ENCODE measurements around the gene PMEPA1. TPM values are rescaled to one million over a fixed set of nuclear protein-coding genes. Genes with fewer than 3 reads are reported as not detected.

PMEPA1 gene
- total and polyA plus RNA-seq, 4 donors, result 0.61 to 1.5 (median 1.1) TPM

DNA sequence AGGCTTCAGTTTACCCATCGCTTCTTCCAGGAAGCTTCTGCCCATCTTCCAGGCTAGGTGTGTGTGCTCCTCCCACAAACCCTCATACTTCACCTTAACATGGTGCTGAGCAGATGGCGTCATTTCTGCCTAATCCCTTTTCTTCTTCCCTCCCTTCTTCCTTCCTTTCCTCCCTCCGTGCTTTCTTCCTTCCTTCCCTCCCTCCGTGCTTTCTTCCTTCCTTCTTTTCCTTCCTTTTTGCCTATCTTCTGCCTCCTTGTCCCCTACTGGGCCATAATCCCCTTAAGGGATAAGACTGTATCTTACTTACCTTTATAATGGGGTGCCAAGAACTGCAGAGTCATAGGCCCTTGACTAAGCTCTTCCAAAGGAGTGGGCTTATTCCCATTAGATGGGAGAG lies 27.5 kb upstream of the PMEPA1 start:
- Histone ChIP-seq H3K27ac (ENCODE audit: low read depth in 1 of 2, low read length in 2 of 2) (no peak overlapping the region), H3K4me1 (ENCODE audit: control insufficient read depth in 4 of 4, insufficient read depth in 4 of 4, low read length in 3 of 4) (no peaks in the 10 kb centered on the region), H3K36me3 (ENCODE audit: control insufficient read depth in 4 of 4, insufficient read depth in 3 of 4, low read depth in 1 of 4, low read length in 3 of 4) (no peaks in the 10 kb centered on the region), H3K9me3 (ENCODE audit: control insufficient read depth in 4 of 4, low read length in 3 of 4) (no peaks in the 10 kb centered on the region), H3K9ac (ENCODE audit: low read depth in 1 of 2, low read length in 2 of 2) (no peak overlapping the region), H3K4me3 (ENCODE audit: low read depth in 1 of 3, low read length in 3 of 3) (no peak overlapping the region), H3K27me3 (ENCODE audit: control insufficient read depth in 4 of 4, insufficient read depth in 4 of 4, low read length in 3 of 4) (peaks cover 0 to 6% (median 1%) of the 10 kb centered on the region in 4 donors)
- WGBS, result 59% methylated on average over 4 of the region's 4 CpGs
- DNase-seq (ENCODE audit: low spot score), result no peak
- TF ChIP-seq RAD21 (IDR thresholded peaks at IDR 0.05), result no peak
- no peak for TF ChIP-seq FOXA2 (IDR thresholded peaks at IDR 0.05)
- TF ChIP-seq SP1 (IDR thresholded peaks at IDR 0.05), result no peak
- no peak for TF ChIP-seq HNF4A (conservative IDR thresholded peaks at IDR 0.05)
- TF ChIP-seq, protein P1, sequence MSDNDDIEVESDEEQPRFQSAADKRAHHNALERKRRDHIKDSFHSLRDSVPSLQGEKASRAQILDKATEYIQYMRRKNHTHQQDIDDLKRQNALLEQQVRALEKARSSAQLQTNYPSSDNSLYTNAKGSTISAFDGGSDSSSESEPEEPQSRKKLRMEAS (IDR thresholded peaks at IDR 0.05), result no peak
- TF ChIP-seq NR2F2 (IDR thresholded peaks at IDR 0.05), result no peak
- TF ChIP-seq EGR1 (IDR thresholded peaks at IDR 0.05; ENCODE audit: low read depth in 2 of 2), result no peak
- TF ChIP-seq GABPA (IDR thresholded peaks at IDR 0.05 in 1 of 2, conservative IDR thresholded peaks at IDR 0.05 in 1 of 2), result no peak
- TF ChIP-seq CTCF (IDR thresholded peaks at IDR 0.05; ENCODE audit: low read depth, low read length, missing input control), result no peak
- TF ChIP-seq JUND (IDR thresholded peaks at IDR 0.05), result no peak
- no peak for TF ChIP-seq TAF1 (conservative IDR thresholded peaks at IDR 0.05)
- no peak for TF ChIP-seq FOXA1 (IDR thresholded peaks at IDR 0.05)
- no peak for TF ChIP-seq YY1 (IDR thresholded peaks at IDR 0.05)

- Histone ChIP-seq H3K27me3 (ENCODE audit: control insufficient read depth in 4 of 4, insufficient read depth in 4 of 4, low read length in 3 of 4) (peaks cover 0 to 3% (median 1%) of the 10 kb centered on the region in 4 donors), H3K36me3 (ENCODE audit: control insufficient read depth in 4 of 4, insufficient read depth in 3 of 4, low read depth in 1 of 4, low read length in 3 of 4) (no peaks in the 10 kb centered on the region), H3K27ac (ENCODE audit: low read depth in 1 of 2, low read length in 2 of 2) (no peak overlapping the region), H3K9ac (ENCODE audit: low read depth in 1 of 2, low read length in 2 of 2) (no peak overlapping the region), H3K4me1 (ENCODE audit: control insufficient read depth in 4 of 4, insufficient read depth in 4 of 4, low read length in 3 of 4) (no peaks in the 10 kb centered on the region), H3K9me3 (ENCODE audit: control insufficient read depth in 4 of 4, low read length in 3 of 4) (no peaks in the 10 kb centered on the region), H3K4me3 (ENCODE audit: low read depth in 1 of 3, low read length in 3 of 3) (no peak overlapping the region)
- TF ChIP-seq GABPA (IDR thresholded peaks at IDR 0.05 in 1 of 2, conservative IDR thresholded peaks at IDR 0.05 in 1 of 2) (no peak), ZBTB33 (IDR thresholded peaks at IDR 0.05) (no peak)
- WGBS, result 57% methylated on average over 10 of the region's 10 CpGs
- no peak for DNase-seq (ENCODE audit: low spot score)
Measured at GRCh38 chr20:57736738-57737347, 27.0 kb upstream of the PMEPA1 start.
